ENCODE measurements around the gene DNAL1. TPM values are rescaled to one million over a fixed set of nuclear protein-coding genes. Genes with fewer than 3 reads are reported as not detected.

Gene DNAL1
- polyA plus RNA-seq, 2 of the 4 experiments (the other 2 are of a cell fraction) = 8.3 to 16.3 TPM

- ChIA-PET CTCF (interaction anchor here (1.4 to 2.5 kb wide), 2 partner anchors 14 to 110 kb away, joined by 3 to 17 read pairs; no protein-coding TSS in a partner anchor), POLR2A (no interaction called here)
- 40% methylated on average over 1 of the region's 1 CpG for WGBS (ENCODE audit: missing lambda C conversion rate)
- Histone ChIP-seq H3K9me3 (no peaks in the 10 kb centered on the region), H3K4me2 (no peak overlapping the region), H3K4me3 (no peak overlapping the region), H3K27ac (no peak overlapping the region), H3K4me1 (no peaks in the 10 kb centered on the region)
- FAIRE-seq (no peak), ATAC-seq (no peak), DNase-seq (ENCODE audit: low read depth in 1 of 2, low spot score in 1 of 2) (no peak)
- TF ChIP-seq ATOH8 (CRISPR knock-in tag; IDR thresholded peaks at IDR 0.05; ENCODE audit: low read depth) = no peak
- peak; percentile 21 for TF ChIP-seq MAFK (IDR thresholded peaks at IDR 0.05; ENCODE audit: partially characterized antibody)
- no peak for TF ChIP-seq RARB (CRISPR knock-in tag; IDR thresholded peaks at IDR 0.05)
- no peak for TF ChIP-seq RCOR1 (IDR thresholded peaks at IDR 0.05; ENCODE audit: low read depth, low read length)
Observed at GRCh38 chr14:73619524-73619923, 25.3 kb upstream of the DNAL1 start.

DNA sequence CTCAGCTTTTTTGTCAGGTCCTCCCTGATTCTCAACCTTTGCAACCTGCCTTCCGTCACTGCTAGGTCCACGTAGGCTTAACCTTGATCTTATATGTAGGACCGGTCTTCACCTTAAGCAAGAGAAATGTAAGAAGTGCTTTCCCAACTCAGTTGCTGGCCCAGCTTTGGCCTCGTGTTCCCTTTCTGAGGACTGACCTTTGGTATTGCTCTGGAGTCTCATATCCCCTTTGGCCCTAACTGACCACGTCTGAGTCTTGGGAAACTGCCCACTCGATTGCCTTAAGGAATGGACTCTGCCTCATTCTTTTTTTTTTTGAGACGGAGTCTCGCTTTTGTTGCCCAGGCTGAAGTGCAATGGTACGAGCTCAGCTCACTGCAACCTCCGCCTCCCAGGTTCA lies 24.5 kb upstream of the DNAL1 start:
- Histone ChIP-seq H3K27ac (no peak overlapping the region), H3K9me3 (no peaks in the 10 kb centered on the region), H3K4me2 (no peak overlapping the region), H3K4me3 (no peak overlapping the region), H3K4me1 (no peaks in the 10 kb centered on the region)
- DNase-seq (ENCODE audit: low read depth in 1 of 2, low spot score in 1 of 2) (no peak), ATAC-seq (no peak), FAIRE-seq (no peak)
- 70% methylated on average over 10 of the region's 10 CpGs for WGBS (ENCODE audit: missing lambda C conversion rate)
- TF ChIP-seq ZFP36 (IDR thresholded peaks at IDR 0.05; ENCODE audit: borderline replicate concordance, partially characterized antibody) = no peak
- TF ChIP-seq HMGXB4 (CRISPR knock-in tag; IDR thresholded peaks at IDR 0.05; ENCODE audit: borderline replicate concordance) = no peak
- no peak for TF ChIP-seq RFX5 (IDR thresholded peaks at IDR 0.05)
- TF ChIP-seq HEYL (CRISPR knock-in tag; IDR thresholded peaks at IDR 0.05) = no peak
- no peak for TF ChIP-seq CBX2 (IDR thresholded peaks at IDR 0.05; ENCODE audit: borderline replicate concordance, low read depth)
- TF ChIP-seq NFE2L2 (conservative IDR thresholded peaks at IDR 0.05; ENCODE audit: low read length) = no peak
- TF ChIP-seq PHF8 (IDR thresholded peaks at IDR 0.05; ENCODE audit: borderline replicate concordance, low read depth) = no peak
- TF ChIP-seq, protein P1, sequence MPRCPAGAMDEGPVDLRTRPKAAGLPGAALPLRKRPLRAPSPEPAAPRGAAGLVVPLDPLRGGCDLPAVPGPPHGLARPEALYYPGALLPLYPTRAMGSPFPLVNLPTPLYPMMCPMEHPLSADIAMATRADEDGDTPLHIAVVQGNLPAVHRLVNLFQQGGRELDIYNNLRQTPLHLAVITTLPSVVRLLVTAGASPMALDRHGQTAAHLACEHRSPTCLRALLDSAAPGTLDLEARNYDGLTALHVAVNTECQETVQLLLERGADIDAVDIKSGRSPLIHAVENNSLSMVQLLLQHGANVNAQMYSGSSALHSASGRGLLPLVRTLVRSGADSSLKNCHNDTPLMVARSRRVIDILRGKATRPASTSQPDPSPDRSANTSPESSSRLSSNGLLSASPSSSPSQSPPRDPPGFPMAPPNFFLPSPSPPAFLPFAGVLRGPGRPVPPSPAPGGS (IDR thresholded peaks at IDR 0.05) = no peak
- TF ChIP-seq BHLHE40 (IDR thresholded peaks at IDR 0.05; ENCODE audit: low read depth, low read length) = no peak
- no peak for TF ChIP-seq RARB (CRISPR knock-in tag; IDR thresholded peaks at IDR 0.05)
- no peak for TF ChIP-seq GATA3 (IDR thresholded peaks at IDR 0.05; ENCODE audit: borderline replicate concordance)
- no peak for TF ChIP-seq ZSCAN20 (CRISPR knock-in tag; IDR thresholded peaks at IDR 0.05)
- TF ChIP-seq, protein P2, sequence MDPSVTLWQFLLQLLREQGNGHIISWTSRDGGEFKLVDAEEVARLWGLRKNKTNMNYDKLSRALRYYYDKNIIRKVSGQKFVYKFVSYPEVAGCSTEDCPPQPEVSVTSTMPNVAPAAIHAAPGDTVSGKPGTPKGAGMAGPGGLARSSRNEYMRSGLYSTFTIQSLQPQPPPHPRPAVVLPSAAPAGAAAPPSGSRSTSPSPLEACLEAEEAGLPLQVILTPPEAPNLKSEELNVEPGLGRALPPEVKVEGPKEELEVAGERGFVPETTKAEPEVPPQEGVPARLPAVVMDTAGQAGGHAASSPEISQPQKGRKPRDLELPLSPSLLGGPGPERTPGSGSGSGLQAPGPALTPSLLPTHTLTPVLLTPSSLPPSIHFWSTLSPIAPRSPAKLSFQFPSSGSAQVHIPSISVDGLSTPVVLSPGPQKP (IDR thresholded peaks at IDR 0.05; ENCODE audit: low read depth, low read length) = no peak
- TF ChIP-seq HOXA7 (CRISPR knock-in tag; IDR thresholded peaks at IDR 0.05) = no peak
- TF ChIP-seq EP300 (IDR thresholded peaks at IDR 0.05) = no peak
- no peak for TF ChIP-seq SREBF2 (IDR thresholded peaks at IDR 0.05)
- TF ChIP-seq, protein P3, sequence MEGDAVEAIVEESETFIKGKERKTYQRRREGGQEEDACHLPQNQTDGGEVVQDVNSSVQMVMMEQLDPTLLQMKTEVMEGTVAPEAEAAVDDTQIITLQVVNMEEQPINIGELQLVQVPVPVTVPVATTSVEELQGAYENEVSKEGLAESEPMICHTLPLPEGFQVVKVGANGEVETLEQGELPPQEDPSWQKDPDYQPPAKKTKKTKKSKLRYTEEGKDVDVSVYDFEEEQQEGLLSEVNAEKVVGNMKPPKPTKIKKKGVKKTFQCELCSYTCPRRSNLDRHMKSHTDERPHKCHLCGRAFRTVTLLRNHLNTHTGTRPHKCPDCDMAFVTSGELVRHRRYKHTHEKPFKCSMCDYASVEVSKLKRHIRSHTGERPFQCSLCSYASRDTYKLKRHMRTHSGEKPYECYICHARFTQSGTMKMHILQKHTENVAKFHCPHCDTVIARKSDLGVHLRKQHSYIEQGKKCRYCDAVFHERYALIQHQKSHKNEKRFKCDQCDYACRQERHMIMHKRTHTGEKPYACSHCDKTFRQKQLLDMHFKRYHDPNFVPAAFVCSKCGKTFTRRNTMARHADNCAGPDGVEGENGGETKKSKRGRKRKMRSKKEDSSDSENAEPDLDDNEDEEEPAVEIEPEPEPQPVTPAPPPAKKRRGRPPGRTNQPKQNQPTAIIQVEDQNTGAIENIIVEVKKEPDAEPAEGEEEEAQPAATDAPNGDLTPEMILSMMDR (IDR thresholded peaks at IDR 0.05) = no peak
- TF ChIP-seq CEBPB (IDR thresholded peaks at IDR 0.05) = no peak
- TF ChIP-seq HOXB5 (CRISPR knock-in tag; IDR thresholded peaks at IDR 0.05) = no peak
- POLR2A ChIA-PET = no interaction called here
- CTCF ChIA-PET = interaction anchor here (0.6 to 2.5 kb wide), 2 partner anchors 13 to 68 kb away, joined by 4 to 17 read pairs; no protein-coding TSS in a partner anchor

All from A549 (cell line).